ENCODE data around the gene NAA35. TPM values are rescaled to one million over a fixed set of nuclear protein-coding genes. Genes with fewer than 3 reads are reported as not detected.
"Not testable (repeated sequence)": the region's sequence is repeated elsewhere in the genome, so short reads cannot be mapped to it uniquely, and the experiment has no call there.

The NAA35 gene
- total RNA-seq: 25.1 TPM

DNA sequence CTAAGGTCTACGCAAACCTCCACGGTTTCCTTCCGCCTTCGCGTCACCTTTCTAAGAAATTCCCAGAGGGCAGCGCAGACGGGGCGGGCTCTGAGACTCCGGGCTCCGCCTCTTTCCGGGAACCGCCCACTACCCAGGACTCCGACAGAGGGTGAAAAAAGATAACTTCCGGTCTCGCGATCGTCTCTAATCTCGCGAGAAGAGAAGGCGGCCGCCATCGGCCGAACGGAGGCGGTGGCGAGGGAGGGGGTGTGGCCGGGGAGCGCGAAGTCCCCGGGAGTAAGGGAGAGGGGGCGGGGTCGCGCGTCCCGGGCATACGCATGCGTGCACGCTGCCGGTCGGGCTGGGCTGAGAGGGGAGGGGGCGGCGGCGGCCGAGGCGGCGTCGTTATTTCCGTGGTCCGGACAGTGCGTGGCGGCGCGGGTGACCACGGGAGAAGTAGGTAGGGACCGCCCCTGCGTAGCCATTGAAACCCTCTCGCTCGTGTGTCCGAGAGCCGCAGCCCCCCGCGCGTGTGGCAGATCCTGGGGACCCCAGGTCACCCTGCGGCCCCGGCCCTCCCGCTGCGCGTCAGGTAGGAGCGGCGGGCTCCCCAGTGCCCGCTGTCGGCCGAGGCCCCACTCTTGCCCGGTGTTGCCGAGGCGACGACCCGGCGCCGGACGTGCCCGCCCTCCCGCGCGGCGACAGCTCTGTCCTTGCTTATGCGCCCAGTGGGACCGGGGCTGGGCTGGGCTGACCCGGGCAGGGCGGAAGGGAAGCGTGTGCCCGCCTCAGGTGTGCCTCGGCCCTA is at the start of gene NAA35:
NAA35 (plus strand) TSS at position 315 of the 790 bp plus-strand sequence. CDS start 1,014 bp downstream, outside the sequence.
- ATAC-seq: peak; percentile 99
- peak; percentile 99 for DNase-seq (ENCODE audit: low spot score)
- intact Hi-C loops (cut with DNase I): no loop called here

DNA sequence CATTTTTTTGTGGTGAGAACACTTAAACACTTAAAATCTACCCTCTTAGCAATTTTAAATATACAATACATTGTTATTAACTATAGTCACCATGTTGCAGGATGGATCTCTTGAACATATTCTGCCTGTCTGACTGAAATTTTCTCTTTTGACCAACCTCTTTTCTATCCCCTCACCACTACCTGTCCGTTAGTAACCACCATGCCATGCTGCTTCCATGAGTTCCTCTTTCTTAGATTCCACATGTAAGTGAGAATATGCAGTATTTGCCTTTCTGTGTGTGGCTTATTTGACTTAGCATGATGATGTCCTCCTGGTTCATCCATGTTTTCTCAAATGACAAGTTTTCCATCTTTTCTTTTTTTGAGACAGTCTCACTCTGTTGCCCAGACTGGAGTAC is 48.5 kb upstream of the NAA35 start:
- ATAC-seq (no peak), DNase-seq (ENCODE audit: low spot score) (no peak)
- intact Hi-C loops (cut with DNase I): no loop called here

DNA sequence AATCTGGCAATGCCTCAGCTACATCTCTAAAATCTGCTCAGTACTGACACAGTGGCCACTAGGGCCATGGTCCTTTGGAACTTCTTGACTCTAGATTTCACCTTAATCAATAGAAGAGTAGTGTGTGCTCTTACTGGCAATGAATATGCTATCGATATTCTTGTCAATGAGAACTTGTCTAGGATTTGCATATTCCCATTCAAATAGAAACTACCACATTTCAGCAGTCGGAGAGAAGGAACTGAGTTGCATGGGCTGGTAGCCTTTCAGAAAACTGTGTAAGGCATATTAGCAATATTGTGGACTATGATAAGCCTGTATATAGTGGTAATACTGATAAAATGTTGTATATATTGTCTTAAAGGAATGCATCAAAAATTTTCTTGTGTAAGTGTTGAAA is 45.3 kb upstream of the NAA35 start:
- ATAC-seq (no peak), DNase-seq (ENCODE audit: low spot score) (no peak)
- intact Hi-C loops (cut with DNase I): no loop called here

DNA sequence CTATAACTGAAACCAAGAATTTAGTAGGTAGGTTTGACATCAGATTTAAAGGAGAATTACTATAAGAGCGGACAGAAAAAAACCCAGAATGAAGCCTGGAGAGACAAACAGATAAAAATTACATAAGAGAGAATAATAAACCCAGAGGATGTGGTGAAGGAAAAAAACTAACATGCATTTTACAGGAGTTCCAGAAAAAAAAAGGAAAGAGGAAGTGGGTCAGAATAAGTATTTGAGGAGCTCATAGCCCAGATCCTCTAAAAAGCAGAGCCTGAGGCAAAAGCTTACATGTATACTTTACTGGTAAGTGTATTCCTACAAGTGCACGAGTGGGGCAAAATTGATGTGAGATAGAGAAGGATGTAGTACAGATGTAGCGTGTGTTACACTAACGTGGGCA is 43.1 kb upstream of the NAA35 start:
- DNase-seq (ENCODE audit: low spot score): no peak
- intact Hi-C loops (cut with DNase I): no loop called here
- no peak for ATAC-seq

DNA sequence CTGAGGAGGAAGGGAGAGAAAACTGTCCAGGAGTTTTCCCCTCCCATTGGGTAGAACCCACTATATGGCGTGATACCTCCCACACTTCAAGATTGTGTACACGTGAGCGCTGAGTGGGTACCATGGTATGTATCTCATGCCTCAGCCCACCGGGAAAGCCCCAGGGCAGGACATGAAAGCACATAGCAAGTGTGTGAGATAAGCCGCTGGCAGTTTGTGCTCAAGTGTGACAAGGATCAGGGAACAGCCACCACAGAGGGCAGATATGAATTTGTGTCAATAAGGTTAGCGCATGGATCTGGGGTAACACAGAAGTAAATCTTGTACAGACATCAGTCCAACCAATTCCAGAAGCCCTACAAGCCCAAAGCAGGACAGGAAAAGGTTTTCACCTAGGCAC is 42.6 kb upstream of the NAA35 start:
- intact Hi-C loops (cut with DNase I): no loop called here
- ATAC-seq: no peak

DNA sequence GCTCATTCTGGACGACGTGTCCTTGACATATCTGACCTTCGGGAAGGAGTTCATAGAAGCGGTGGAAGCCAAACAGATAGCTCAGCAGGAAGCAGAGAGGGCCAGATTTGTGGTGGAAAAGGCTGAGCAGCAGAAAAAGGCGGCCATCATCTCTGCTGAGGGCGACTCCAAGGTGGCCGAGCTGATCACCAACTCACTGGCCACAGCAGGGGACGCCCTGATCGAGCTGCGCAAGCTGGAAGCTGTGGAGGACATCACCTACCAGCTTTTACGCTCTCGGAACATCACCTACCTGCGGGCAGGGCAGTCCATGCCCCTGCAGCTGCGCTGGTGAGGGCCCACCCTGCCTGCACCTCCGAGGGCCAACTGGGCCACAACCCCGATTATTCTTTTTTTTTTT is 41.6 kb upstream of the NAA35 start:
- DNase-seq (ENCODE audit: low spot score): no peak
- ATAC-seq: no peak
- intact Hi-C loops (cut with DNase I): no loop called here

More for the DNA sequence above, 42.6 kb upstream of the NAA35 start:
- DNase-seq (ENCODE audit: low spot score): no peak

DNA sequence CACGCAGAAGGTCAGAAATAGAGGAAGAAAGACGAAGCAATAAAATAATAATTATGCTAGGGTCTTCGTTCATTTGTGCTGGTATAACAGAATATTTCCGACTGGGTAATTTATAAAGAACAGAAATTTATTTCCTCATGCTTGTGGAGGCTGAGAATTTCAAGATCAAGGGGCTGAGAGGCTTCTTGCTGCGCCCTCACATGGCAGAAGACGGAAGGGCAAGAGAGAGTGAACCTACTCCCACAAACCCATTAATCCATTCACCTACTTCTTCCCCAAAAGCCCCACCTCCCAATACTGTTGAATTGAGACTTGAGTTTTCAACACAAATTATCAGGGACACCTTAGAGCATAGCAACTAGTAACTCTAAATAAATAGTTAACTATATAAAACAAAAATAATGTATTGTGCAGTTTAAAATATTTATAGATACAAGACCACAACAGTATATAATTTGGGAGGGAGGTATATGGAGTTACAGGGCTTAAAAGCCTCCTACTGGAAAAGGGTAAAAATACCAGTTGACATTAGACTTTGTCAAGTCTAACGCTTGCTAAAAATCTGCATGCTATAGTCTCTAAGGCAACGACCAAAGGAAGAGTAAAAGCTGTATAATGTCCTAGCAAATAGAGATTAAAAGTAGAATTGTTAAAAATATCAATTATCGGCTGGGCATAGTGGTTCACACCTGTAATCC is 40.3 kb upstream of the NAA35 start:
- intact Hi-C loops (cut with DNase I): no loop called here
- no peak for DNase-seq (ENCODE audit: low spot score)
- ATAC-seq: no peak

DNA sequence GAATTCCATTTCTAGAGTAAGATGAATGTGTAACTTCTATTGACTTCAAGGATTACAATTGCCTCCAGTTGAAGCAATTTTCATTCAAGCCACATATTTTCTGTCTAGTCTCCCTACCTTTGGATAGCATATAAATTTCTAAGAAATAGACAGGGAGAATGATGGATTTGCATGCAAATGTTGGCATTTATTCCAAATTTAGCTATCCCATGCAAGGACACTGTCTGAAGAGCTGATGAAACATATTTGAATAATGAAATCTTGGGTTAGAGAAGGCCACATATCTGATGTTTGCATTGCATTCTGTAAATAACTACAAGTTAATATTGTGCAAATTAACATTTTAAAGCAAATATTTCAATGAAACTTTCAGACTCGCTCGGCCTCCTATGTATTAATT is 36.0 kb upstream of the NAA35 start:
- intact Hi-C loops (cut with DNase I): no loop called here

DNA sequence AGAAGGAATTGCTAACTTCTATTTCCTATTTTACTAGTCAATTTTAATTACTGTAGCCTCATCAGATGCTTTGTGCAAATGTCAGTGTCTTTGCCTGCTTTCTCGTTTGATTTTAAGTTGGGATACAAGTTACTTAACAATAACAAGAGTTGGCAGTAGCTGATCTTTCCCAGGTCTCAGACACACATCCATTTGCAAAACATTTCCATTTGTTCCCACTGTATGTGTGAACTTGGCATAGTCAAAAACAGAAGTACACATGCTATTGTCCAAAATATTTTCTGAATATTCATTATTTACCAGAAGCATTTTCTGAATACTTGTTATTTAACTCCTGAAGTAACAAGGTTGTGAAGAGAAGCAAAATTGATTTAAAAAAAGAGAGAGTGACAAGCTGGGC is 35.0 kb upstream of the NAA35 start:
- intact Hi-C loops (cut with DNase I): no loop called here
- ATAC-seq: no peak
- no peak for DNase-seq (ENCODE audit: low spot score)

More for the DNA sequence above, 36.0 kb upstream of the NAA35 start:
- no peak for DNase-seq (ENCODE audit: low spot score)
- no peak for ATAC-seq

DNA sequence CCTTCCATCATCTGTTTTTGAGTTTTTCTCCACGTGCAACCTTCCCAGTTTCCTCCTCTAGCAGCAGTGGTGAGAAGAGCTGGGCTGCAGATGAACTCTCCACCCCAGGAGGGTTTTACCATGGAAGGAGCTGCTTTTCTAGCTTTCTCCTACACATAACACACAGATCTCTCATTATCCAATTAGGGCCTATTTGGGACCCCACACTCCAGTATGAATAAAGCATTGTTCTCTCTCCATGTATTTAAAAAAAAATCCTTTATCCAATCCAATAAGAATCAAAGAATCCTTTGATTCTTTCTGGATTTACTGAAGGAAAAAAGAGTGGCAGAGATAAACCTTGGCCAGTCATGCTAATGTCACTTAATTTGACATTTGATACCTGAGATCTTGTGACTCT is 31.6 kb upstream of the NAA35 start:
- intact Hi-C loops (cut with DNase I): no loop called here
- ATAC-seq: no peak

DNA sequence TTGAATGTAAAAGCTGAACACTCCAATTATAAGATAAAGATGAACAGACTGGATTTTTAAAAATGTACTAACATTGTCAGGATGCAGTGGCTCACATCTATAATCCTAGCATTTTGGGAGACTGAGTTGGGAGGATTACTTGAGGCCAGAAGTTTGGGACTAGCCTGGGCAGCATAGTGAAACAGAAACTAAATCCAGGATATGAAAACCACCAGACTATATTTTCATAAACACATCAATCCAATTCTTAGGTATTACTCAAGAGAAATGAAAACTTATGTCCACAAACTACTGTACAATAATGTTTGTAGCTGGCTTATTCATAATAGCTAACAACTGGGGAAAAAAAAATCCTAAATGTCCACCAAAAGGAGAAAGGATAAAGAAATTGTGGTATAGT is 26.8 kb upstream of the NAA35 start:
- DNase-seq (ENCODE audit: low spot score) (no peak), ATAC-seq (no peak)
- intact Hi-C loops (cut with DNase I): no loop called here

More for the DNA sequence above, 31.6 kb upstream of the NAA35 start:
- no peak for DNase-seq (ENCODE audit: low spot score)

DNA sequence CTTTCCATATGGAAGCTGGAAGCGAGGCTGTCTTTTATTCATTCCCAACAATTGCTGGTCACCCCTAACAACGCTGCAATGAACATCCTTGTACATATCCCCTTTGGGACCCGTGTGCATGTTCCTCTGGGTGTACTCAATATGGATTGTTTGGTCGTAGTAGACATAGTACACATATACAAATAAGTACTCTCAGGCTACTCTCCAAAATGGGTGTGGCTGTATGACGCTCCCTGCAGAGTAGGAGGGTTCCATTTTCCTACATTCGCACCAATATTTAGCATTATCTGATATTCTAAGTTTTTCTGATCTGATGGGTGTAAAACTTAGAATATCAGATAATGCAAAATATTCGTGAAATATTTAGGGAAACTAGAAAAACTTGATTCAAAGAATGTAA is 23.2 kb upstream of the NAA35 start:
- DNase-seq (ENCODE audit: low spot score) (no peak), ATAC-seq (no peak)
- intact Hi-C loops (cut with DNase I): no loop called here

DNA sequence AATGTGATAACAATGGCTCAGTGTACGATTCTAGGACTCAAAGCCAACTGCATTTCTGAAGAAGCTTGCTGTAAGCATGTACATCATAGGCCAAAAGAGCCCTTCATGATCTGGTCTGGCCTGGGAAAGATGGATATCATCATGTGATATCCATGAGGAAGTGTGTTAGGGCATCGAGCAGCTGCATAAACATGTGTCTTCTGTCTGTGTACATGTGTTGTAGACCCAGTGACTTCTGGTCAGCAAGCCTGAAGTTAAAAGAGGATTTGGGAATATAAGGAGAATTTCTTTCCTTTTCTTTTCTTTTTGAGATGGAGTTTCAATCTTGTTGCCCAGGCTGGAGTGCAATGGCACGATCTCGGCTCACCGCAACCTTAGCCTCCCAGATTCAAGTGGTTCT is 15.5 kb upstream of the NAA35 start:
- ATAC-seq (no peak), DNase-seq (ENCODE audit: low spot score) (no peak)
- intact Hi-C loops (cut with DNase I): no loop called here

DNA sequence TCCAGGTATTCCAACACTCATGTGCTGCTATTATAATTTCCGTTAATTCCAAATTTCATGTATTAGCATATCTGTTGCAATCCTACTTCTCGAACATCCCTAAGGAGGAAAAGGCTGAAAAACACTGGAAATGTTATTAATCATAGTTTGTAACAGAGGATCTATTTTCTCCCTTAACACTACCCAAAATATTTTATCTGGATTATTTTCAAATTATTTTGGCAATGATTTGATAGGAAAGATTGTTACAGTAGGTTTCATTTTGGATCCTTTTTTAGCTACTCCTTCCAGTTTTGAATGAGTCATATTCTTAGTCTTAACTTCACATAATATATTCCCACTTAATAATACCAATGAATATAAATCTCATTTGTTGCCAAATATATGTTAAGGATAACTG is 13.9 kb upstream of the NAA35 start:
- no peak for DNase-seq (ENCODE audit: low spot score)
- intact Hi-C loops (cut with DNase I): no loop called here
- peak; percentile 90 for ATAC-seq

DNA sequence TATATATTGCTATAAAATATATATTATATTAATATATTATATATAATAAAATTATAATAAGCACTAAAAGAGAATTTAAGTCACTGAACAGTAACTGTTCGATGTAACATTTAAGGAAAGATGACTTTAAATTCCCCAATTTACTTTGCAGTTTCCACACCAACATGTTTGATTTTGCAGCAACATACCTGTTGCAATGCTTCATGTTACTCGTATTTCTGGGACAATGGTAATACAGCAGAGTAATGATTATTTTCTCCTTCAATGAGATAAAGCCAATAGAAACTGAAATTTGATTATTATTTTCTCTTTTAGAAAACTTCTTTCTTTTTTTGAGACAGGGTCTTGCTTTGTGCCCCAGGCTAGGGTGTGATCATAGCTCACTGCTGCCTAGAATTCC is 9.5 kb upstream of the NAA35 start:
- intact Hi-C loops (cut with DNase I): no loop called here
- no peak for ATAC-seq
- no peak for DNase-seq (ENCODE audit: low spot score)

DNA sequence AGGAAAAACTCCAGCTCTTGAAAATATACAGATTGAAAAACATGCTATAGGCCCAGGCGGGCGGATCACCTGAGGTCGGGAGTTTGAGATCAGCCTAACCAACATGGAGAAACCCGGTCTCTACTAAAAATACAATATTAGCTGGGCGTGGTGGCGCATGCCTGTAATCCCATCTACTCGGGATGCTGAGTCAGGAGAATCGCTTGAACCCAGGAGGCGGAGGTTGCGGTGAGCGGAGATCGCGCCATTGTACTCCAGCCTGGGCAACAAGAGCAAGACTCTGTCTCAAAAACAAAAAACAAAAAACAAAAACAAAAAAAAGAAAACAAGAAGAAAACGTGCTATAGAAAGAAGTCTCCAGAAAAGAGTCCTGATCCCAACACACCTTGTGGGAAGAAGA is 5.0 kb upstream of the NAA35 start:
- ATAC-seq; DNase-seq (ENCODE audit: low spot score); intact Hi-C loops (cut with DNase I): not testable (repeated sequence)

DNA sequence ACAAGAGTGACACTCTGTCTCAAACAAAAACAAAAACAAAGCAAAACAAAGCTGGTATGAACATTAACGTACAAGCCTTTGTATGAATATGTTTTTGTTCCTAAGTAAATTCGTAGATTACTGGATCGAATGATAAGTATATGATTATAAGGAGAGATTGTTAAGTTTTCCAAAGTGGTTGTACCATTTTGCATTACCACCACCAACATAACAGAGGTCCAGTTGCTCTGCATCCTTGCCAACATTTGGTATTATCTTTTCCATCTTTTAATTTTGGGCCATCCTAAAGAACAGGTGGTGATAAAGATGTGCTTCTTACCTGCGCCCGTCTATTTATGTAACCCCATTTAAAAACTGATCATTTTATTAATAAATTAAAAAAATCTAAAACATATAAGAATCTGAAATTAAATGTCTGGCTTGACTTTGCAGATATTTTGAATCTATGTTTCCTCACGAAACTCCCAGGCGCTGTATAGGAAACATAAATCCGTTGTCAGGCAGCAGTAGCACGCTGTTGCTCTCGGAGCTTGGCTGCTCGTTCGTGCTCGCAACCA is 593 bp upstream of the NAA35 start:
- ATAC-seq (no peak), DNase-seq (ENCODE audit: low spot score) (no peak)
- intact Hi-C loops (cut with DNase I): no loop called here

DNA sequence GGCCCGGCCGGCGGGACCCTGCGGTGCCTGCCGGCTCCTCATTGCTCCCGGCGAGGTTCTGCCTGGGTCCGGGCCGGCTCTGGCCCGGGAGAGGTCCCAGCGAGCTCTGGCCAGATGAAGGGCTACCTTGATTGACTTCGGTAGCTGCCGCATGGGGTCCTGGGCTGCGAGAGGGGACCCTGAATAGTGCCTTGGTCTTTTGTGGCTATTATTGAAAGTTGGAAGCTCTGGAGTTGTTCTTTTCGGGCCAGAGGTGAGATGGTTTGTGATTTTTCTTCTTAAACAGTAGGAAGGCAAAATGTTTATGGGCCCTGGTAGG is 635 bp downstream of the NAA35 start:
- DNase-seq (ENCODE audit: low spot score) (no peak), ATAC-seq (no peak)
- intact Hi-C loops (cut with DNase I): no loop called here

DNA sequence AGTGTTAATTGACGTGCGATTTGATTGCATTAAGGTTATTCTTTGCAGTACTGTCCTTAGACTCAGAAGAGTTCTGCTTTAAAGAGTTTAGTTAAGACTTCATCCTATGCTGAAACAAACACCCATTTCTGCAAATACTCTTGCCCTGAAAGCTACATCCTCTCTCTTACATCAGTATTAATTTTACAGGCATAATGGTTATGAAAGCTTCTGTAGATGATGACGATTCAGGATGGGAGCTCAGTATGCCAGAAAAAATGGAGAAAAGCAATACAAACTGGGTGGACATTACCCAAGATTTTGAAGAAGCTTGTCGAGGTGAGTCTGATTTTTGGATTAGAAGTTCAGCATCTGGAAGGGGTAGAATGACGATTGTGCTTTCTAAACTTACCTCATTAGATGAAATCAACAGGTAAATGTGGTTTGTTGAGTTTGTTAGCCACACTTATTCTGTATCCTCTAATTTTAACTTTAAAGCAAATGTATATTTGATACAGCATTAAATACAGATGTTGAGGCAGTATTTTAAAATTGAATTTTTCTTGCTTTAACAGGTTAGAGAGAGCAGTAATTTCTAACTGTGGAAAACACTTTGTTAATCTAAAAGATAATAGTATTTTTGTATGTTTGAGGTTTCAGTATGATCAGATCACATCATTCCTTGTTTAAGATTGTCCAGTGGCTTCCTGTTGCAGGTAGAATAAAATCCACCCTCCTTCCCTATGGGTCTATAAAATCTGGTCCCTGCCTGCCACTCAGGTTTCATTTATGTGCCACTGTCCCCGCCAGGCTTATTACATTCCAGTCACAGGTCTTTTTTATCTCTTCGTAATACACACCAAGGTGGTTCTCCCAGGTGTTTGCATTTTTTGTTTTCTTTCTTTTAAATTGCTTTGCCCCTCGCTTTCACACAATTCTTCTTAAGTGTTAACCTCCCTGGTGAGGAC is 1.3 kb downstream of the NAA35 start:
- ATAC-seq (no peak), DNase-seq (ENCODE audit: low spot score) (no peak)
- intact Hi-C loops (cut with DNase I): no loop called here

Measured in sciatic nerve (tissue), 2 donors.